Stimulated activated CD8-positive, alpha-beta memory T cell treated with anti-CD3 and anti-CD28 coated beads, Interleukin-7, amount 100 ng/mL, for 4 hours (primary cell): ENCODE measurements around the gene CPEB4.

Source experiments
- DNase-seq, 2 donors: peaks; one replicate each; pipeline ENCODE4 v3.0.0-alpha.2; 2020; ENCODE audit warnings: low read depth in 2 of 2

The CPEB4 gene

DNA sequence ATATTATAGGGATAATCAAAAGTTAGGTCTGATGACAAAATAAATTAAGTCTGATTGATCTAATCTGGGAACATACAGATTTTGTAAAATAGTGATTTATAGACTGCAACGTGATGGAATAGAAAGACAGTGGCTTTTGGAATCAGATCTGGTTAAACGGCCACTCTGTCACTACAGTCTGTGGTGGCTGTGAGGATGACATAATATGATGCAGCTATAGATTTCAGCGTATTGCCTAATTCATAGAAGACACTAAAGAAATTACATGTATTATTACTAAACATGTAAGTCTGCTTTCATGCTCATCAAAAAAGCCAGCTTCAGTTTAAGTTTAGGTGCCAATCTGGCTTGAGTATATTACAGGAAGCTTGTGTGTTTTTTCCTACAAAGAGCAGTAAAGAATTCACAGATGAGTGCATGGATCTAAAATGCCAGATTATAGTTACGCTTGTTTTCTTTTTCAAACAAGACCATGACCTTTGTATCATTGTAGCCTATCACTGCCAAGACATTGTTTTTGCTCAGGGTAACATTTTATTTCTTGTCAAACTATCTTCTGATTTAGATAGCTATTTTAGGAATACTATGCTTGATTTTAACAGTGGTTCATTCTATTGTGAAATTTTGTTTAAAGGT is 25.7 kb downstream of the CPEB4 start:
- DNase-seq: no peak

DNA sequence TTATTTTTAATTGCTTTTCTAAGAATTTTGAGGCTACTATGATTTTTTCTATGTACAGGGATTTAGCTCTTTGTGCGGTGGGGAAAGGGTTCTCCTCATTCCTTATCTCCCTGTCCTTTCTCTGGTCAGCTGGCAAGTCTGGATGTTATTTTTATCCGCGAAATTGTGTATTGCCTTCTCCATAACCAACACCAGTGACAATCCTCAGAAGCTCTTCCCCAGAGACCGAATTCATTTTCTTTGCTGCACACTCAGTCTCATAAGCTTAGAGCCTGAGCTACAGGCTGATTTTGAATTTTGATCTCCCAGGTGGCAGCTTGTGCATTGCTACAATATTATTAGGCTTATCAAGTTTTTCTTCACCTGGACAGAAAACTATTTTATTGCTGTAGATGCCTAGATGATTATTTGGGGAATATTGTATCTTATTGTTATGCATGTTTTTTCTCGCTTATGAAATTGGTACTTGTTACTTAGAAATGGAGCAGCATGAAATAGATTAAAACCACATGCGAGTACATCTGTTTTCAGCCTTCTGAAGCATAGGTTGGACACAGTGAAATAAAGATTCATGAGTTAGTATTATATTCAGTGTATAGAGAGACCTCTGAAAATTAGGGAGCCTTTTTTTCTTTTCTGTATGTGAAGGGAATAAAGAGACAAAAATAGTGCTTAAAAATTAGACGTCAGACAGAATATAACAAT is 27.3 kb downstream of the CPEB4 start:
- no peak for DNase-seq

- no peak for DNase-seq
Measured at GRCh38 chr5:173916233-173916632, 28.1 kb downstream of the CPEB4 start.

DNA sequence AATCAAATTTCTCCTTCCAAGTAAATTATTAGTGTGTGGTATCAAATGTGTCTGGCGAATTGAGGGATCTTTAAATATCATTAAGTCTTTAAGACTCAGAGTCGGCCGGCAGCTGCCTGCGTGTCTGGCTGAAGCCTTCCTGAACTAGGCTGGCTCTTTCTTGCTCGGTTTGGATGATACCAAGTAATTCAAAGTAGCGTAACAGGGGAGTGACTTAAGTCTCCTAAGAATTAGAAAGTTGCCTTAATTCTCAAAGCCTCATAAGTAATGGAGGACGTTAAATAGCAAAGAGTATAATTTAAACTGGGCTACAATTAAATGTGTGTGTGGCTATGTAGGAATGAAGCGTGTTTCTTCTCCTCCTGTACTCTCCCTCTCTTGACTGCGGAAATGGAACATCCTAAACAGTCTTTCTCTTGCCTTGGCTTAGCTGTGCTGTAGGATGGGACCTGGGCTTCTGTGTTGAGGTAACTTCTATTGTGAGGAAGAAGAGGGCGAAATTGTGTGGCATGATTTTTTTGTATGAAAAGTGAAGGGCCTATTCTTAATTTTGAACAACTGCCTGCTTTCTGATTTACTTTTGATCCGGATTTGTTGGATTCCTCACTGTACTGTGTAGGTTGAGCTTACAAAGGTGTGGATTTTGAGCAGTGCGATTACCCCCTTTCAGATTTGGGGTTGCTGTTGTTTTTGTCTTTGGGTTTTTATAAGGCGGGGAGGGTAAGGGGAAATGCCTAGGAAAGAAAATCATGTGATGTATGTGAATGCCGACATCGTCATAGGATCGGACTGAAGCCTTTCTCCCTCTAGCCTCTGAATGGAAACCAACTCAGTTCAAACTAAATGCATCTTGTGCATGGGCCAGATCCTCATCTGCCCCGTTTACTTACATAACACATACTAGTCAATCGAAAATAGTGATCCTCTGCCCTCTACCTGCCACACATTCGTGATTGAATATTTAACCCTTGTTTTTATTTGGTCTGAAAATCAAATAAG is 29.9 kb downstream of the CPEB4 start:
- DNase-seq: peak; percentile 16 to 24

- no peak for DNase-seq
Measured at GRCh38 chr5:173919443-173919842, 31.3 kb downstream of the CPEB4 start.

DNA sequence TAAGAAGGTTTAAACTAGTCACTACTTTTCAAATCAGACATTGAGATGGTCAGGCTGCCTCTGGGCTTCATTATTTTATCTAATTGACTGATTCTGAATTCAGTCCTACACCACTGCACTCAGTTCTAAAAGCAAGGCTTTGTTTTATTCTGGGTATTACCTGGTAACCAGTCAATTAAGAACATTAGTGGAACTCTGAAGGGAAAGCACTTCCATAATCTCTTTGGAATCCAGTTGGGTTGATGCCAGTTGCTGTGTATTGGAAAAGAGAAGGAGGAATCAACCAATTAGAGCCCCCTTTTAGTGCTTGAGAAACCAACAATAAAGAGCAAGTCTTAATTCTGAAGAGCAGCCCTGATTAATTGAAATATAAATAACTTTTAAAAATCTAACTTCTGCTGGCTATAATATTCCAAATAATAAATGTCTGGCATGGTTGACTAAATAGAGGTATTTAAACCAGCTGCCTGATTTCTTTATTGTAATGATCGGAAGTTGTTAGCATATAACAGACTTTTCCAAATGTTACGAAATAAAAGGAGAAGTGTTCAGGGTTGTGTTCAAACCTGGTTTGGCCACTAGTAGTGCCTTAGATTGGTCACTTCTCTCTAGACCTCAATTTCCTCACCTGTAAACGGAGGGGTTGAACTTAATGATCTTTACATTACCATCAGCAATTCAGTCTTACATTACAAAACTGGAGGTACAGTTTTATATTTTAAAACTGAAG is 32.0 kb downstream of the CPEB4 start:
- DNase-seq: no peak

DNA sequence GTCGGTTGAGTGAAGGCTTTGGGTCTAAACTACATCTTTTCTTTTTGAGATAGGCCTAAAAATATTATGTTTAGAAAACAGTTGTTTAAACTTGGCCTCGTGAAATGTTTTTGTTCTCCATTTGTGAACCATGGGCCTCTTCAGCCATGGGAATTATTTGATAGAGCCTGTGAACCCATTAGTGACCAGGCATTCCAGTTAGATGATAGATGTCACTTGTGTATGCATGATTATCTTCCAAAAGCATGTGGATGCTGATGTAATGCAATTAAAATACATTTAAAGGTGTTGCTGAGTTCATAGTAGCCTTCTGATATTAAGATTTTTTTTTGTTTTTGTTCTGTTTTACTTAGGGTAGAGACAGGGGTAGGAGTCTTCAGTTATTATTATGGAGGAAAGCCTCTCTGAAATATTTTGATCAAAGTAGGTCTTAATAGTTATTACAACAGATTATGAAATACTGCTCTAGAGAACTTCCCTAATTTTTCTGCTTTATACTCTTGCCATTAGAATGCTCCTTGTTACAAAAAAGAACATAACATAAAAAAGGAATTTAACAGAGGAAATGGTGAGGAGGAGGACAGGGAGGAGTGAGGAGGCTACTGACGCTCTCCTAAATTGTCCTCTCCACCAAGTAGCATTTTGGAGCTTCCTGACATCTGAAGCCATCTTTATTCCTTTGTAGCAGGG is 32.9 kb downstream of the CPEB4 start:
- DNase-seq: no peak

DNA sequence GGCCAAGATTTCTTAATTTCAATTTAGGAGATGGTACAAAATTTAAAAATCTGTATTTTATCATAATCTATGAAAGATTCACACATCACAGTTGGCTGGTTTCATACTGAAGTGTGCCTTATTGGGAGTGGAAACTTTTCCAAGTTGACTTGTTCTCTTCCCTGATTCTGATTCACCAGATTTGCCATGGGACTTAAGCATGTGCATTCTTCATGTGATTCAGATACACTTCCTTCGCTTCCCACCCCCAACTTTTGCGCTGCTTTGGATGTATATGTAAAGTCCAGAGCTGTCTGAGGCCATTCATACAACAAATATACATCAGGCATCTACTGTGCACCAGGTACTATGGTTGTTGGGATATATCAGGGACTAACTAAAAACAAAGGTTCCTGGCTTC is 34.4 kb downstream of the CPEB4 start:
- DNase-seq: no peak

- no peak for DNase-seq
Measured at GRCh38 chr5:173923218-173924095, 35.3 kb downstream of the CPEB4 start.

GRCh38 chr5:173924899-173925298 is 36.8 kb downstream of the CPEB4 start:
- no peak for DNase-seq

DNA sequence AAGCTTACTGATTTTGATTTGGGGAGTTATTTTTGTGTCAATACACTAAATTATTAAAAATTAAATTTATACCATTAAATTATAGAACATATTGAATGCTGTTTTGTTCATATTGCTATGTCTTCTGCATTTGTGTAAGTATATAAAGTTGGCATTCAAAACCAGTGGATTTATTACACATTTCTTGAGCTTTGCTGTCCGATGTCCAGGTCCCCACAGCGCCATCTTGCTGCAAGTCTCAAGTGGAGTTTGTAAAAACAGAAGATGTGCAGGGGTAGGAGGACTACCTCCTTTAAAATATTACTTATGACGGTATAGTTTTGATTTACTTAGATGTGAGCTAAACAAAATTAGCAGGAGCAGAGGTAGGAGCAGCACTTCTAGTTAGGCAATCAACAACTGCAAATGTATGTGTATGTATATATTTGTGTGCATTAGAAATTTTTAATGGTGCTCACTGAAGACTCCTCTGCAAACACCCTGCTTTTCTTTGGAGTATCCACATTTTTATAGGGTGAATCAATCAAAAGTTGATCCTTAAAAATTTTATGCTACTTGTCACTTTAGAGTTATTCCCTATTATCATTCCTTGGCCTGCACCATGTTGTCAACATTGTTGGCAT is 37.4 kb downstream of the CPEB4 start:
- peak in 1 of 2 donors; percentile 16 for DNase-seq

GRCh38 chr5:173926359-173926758 is 38.2 kb downstream of the CPEB4 start:
- DNase-seq: no peak

- DNase-seq: no peak
Measured at GRCh38 chr5:173928871-173929574, 40.9 kb downstream of the CPEB4 start.

DNA sequence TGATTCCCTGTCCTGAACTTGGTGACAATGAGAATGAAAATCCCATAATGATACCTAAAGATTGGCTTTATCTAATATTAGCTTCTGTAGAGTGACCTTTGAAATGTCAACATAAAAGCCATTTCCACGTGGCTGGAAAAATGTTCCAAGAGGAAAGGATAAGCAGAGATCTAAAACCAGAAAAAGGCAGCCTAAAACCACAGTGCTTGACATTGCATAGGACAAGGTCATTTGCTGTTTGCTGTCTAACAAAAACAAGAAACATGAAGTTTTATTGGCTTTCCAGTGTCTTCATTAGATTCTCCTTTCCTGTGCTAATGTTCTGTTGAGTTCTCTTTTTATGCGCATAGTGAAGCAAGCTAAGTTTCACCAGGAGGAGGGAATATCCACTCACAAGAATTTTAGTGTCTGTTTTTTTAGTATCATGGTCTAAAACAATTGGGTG is 44.6 kb downstream of the CPEB4 start:
- DNase-seq: no peak

DNA sequence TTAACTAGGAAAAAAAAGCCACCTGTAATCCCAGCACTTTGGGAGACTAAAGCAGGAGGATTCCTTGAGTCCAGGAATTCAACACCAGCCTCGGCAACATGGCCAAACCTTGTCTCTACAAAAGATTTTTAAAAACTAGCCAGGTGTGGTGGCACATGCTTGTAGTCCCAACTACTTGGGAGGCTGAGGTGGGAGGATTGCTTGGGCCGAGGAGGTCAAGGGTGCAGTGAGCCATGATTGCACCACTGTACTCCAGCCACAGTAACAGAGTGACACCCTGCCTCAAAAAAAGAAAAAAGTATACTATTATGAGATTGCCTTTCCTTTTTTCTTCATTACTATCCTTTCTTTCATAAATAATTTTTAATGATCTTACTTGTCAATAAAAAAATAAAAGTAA is 45.8 kb downstream of the CPEB4 start:
- no peak for DNase-seq

GRCh38 chr5:173935396-173935795 is 47.2 kb downstream of the CPEB4 start:
- no peak for DNase-seq

- no peak for DNase-seq
Measured at GRCh38 chr5:173940269-173940668, 52.1 kb downstream of the CPEB4 start.

DNA sequence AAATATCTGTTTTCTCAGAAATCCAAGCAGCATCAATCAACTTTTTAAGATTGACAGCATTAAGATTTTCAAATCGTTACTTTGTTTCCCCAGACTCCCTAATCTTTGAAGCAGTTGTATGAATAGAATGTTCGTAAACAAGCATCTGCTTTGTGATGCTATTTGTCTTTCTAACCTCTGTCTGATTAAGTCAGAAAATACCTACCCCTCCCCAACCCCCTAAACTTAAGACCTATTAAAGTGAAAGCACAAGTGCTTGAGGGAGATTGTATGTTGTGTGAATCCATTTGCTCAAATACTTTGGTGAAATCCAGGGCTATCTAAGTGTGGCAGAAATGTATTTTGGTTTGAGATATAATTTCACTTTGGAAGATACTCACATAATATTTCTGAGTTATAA is 53.0 kb downstream of the CPEB4 start:
- DNase-seq: no peak
